HT1080 (cell line): ENCODE data around the gene C22orf15. TPM values are rescaled to one million over a fixed set of nuclear protein-coding genes. Genes with fewer than 3 reads are reported as not detected.

Source experiments
- total RNA-seq: library from RNA; depleted of rRNA; stranded (reverse); fragments of >200 nt; shearing (Covaris generic); gene quantifications from 2 replicates; pipeline ENCODE4 v1.2.3, GENCODE V29; 2014; rRNA removed

The C22orf15 gene
- total RNA-seq, 1 experiment from 2014 or later: 1.1 TPM

Other genes starting within 250 kb of the C22orf15 start
- gene IGLL1, start 182.7 kb upstream of the C22orf15 start, total RNA-seq: not detected in 2 replicates
- gene DRICH1, start 130.7 kb upstream of the C22orf15 start, total RNA-seq: 0.18 TPM in 1 of 2 replicates, not detected in the other
- not detected in 2 replicates for gene RGL4, start 72.0 kb upstream of the C22orf15 start, total RNA-seq
- 3.1 and 4.4 TPM in 2 replicates for gene ZNF70, start 11.9 kb upstream of the C22orf15 start, total RNA-seq
- not detected in 2 replicates for gene VPREB3, start 8.6 kb upstream of the C22orf15 start, total RNA-seq
- not detected in 2 replicates for gene CHCHD10, start 5.0 kb downstream of the C22orf15 start, total RNA-seq
- not detected in 2 replicates for gene MMP11, start 9.9 kb downstream of the C22orf15 start, total RNA-seq
- gene SMARCB1, start 24.0 kb downstream of the C22orf15 start, total RNA-seq: 88.6 and 107 TPM in 2 replicates
- not detected in 2 replicates for gene DERL3, start 76.0 kb downstream of the C22orf15 start, total RNA-seq
- 1.4 and 3.2 TPM in 2 replicates for gene SLC2A11, start 94.9 kb downstream of the C22orf15 start, total RNA-seq
- gene MIF, start 131.4 kb downstream of the C22orf15 start, total RNA-seq: 890 and 1,130 TPM in 2 replicates
- 3.5 and 6.3 TPM in 2 replicates for gene GSTT2B, start 198.2 kb downstream of the C22orf15 start, total RNA-seq
- 2.9 and 5.1 TPM in 2 replicates for gene DDTL, start 203.9 kb downstream of the C22orf15 start, total RNA-seq
- gene DDT, start 211.5 kb downstream of the C22orf15 start, total RNA-seq: 380 and 441 TPM in 2 replicates
- gene GSTT2, start 217.1 kb downstream of the C22orf15 start, total RNA-seq: 1.3 and 1.5 TPM in 2 replicates
- not detected in 2 replicates for gene GSTT4, start 242.5 kb downstream of the C22orf15 start, total RNA-seq
- gene CABIN1, start 248.3 kb downstream of the C22orf15 start, total RNA-seq: 28.8 and 36.6 TPM in 2 replicates